PC-9 (cell line): ENCODE measurements around the gene DPP7.

Source experiments
- EZH2 ChIP-seq: fragments of 200-600 bp; sonication (generic); IDR thresholded peaks from 2 replicates; pipeline ENCODE4 v1.8.0; 2017; ENCODE audit warnings: antibody characterized with exemption, low read depth
- TF ChIP-seq, protein P1 (sequence below): fragments of 200-600 bp; sonication (generic); conservative IDR thresholded peaks from 2 replicates; pipeline ENCODE4 v1.6.1; 2017; ENCODE audit warnings: mixed run types, antibody characterized with exemption, mild to moderate bottlenecking, moderate library complexity

DNA sequence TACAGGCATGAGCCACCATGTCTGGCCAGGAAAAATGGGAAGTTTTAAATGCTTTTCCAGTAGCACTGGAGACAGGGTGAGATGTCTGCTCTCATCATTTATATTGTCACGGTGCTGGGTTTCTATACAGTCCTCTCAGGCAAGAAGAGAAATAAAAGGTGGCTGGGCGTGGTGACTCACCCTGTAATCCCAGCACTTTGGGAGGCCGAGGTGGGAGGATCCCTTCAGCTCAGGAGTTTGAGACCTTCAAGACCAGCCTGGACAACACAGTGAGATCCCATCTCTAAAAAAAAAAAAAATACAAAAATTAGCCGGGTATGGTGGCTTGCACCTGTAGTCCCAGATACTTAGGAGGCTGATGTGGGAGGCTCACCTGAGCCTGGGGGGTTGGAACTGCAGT lies 19.7 kb upstream of the DPP7 start:
- TF ChIP-seq, protein P1, sequence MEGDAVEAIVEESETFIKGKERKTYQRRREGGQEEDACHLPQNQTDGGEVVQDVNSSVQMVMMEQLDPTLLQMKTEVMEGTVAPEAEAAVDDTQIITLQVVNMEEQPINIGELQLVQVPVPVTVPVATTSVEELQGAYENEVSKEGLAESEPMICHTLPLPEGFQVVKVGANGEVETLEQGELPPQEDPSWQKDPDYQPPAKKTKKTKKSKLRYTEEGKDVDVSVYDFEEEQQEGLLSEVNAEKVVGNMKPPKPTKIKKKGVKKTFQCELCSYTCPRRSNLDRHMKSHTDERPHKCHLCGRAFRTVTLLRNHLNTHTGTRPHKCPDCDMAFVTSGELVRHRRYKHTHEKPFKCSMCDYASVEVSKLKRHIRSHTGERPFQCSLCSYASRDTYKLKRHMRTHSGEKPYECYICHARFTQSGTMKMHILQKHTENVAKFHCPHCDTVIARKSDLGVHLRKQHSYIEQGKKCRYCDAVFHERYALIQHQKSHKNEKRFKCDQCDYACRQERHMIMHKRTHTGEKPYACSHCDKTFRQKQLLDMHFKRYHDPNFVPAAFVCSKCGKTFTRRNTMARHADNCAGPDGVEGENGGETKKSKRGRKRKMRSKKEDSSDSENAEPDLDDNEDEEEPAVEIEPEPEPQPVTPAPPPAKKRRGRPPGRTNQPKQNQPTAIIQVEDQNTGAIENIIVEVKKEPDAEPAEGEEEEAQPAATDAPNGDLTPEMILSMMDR, result no peak
- no peak for TF ChIP-seq EZH2
